Measurements from ENCODE around the gene VAV1. TPM values are rescaled to one million over a fixed set of nuclear protein-coding genes. Genes with fewer than 3 reads are reported as not detected.

The VAV1 gene
- total and polyA plus RNA-seq, 9 of the 15 experiments (the other 6 are each of a cell fraction or from before 2014, with no cell fraction given): 0.46 to 20.1 (median 11.1) TPM

GRCh38 chr19:6862673-6863078, 90.2 kb downstream of the VAV1 start (continued):
- TF ChIP-seq ZBTB40 (IDR thresholded peaks at IDR 0.05) (no peak), ZBTB40 (CRISPR knock-in tag; IDR thresholded peaks at IDR 0.05) (no peak), NR2F6 (CRISPR knock-in tag; IDR thresholded peaks at IDR 0.05) (no peak), ZNF449 (CRISPR knock-in tag; IDR thresholded peaks at IDR 0.05) (no peak), SNIP1 (IDR thresholded peaks at IDR 0.05; ENCODE audit: low read depth) (no peak), ZNF79 (CRISPR knock-in tag; IDR thresholded peaks at IDR 0.05; ENCODE audit: low read depth) (no peak), YBX1 (IDR thresholded peaks at IDR 0.05) (no peak), PTBP1 (IDR thresholded peaks at IDR 0.05; ENCODE audit: low read depth, low read length) (no peak), MTA2 (IDR thresholded peaks at IDR 0.05; ENCODE audit: low read depth) (no peak), FOS (IDR thresholded peaks at IDR 0.05; ENCODE audit: extremely low read depth, insufficient read length) (no peak), SIRT6 (IDR thresholded peaks at IDR 0.05; ENCODE audit: low read depth, low read length) (no peak), ADNP (tag; IDR thresholded peaks at IDR 0.05) (no peak), ZNF830 (CRISPR knock-in tag; IDR thresholded peaks at IDR 0.05) (no peak), MTF1 (CRISPR knock-in tag; IDR thresholded peaks at IDR 0.05; ENCODE audit: borderline replicate concordance) (no peak), ZBTB11 (CRISPR knock-in tag; IDR thresholded peaks at IDR 0.05) (no peak), ZNF165 (CRISPR knock-in tag; IDR thresholded peaks at IDR 0.05; ENCODE audit: borderline replicate concordance) (no peak)

Data from K562 (cell line).